Endothelial cell (in vitro differentiated cells): ENCODE results near the gene HYOU1. TPM values are rescaled to one million over a fixed set of nuclear protein-coding genes. Genes with fewer than 3 reads are reported as not detected.

Experiments
- DNase-seq: peaks from one replicate; pipeline ENCODE4 v3.0.0; 2021; ENCODE audit warnings: low spot score
- H3K27ac Mint-ChIP-seq: one replicate; pipeline ENCODE4 v1.8.0; 2021; ENCODE audit warnings: mixed read lengths, inconsistent platforms; ENCODE audit not compliant: unreplicated experiment
- H3K27me3 Mint-ChIP-seq: one replicate; pipeline ENCODE4 v1.8.0; 2021; ENCODE audit warnings: mild to moderate bottlenecking, moderate library complexity, mixed read lengths, inconsistent platforms; ENCODE audit not compliant: unreplicated experiment
- H3K36me3 Mint-ChIP-seq: one replicate; pipeline ENCODE4 v1.8.0; 2021; ENCODE audit warnings: mild to moderate bottlenecking, low read depth, mixed read lengths, inconsistent platforms; ENCODE audit not compliant: unreplicated experiment
- H3K4me1 Mint-ChIP-seq: one replicate; pipeline ENCODE4 v1.8.0; 2021; ENCODE audit warnings: mild to moderate bottlenecking, mixed read lengths, inconsistent platforms; ENCODE audit not compliant: unreplicated experiment
- H3K4me3 Mint-ChIP-seq: one replicate; pipeline ENCODE4 v1.8.0; 2021; ENCODE audit warnings: mild to moderate bottlenecking, mixed read lengths, inconsistent platforms; ENCODE audit not compliant: unreplicated experiment
- H3K9me3 Mint-ChIP-seq: one replicate; pipeline ENCODE4 v1.8.0; 2021; ENCODE audit warnings: mixed read lengths, inconsistent platforms; ENCODE audit not compliant: unreplicated experiment
- total RNA-seq: library from RNA; stranded (reverse); fragmentation: NEBNext Ultra II Directional; extraction: Animal tissue kit (Norgen Biotek cat#: 25700); gene quantifications from one replicate; pipeline ENCODE4 v1.2.1, GENCODE V29; 2021; ENCODE audit not compliant: unreplicated experiment
- TF ChIP-seq, protein P1 (sequence below): fragments of 200-600 bp; sonication (generic); IDR thresholded peaks from one replicate; pipeline ENCODE4 v1.5.0; 2021; ENCODE audit warnings: antibody characterized with exemption; ENCODE audit not compliant: unreplicated experiment

The HYOU1 gene
- total RNA-seq, 1 donor from 2014 or later, result 243 TPM

GRCh38 chr11:119049081-119049480 is 7.9 kb downstream of the HYOU1 start:
- Mint-ChIP-seq H3K4me1 (no peaks in the 10 kb centered on the region), H3K27me3 (peaks cover 8% of the 10 kb centered on the region), H3K27ac (no peak overlapping the region), H3K36me3 (peaks cover 73% of the 10 kb centered on the region), H3K9me3 (no peaks in the 10 kb centered on the region), H3K4me3 (peak overlapping the region; percentile 48)
- no peak for DNase-seq
- TF ChIP-seq, protein P1, sequence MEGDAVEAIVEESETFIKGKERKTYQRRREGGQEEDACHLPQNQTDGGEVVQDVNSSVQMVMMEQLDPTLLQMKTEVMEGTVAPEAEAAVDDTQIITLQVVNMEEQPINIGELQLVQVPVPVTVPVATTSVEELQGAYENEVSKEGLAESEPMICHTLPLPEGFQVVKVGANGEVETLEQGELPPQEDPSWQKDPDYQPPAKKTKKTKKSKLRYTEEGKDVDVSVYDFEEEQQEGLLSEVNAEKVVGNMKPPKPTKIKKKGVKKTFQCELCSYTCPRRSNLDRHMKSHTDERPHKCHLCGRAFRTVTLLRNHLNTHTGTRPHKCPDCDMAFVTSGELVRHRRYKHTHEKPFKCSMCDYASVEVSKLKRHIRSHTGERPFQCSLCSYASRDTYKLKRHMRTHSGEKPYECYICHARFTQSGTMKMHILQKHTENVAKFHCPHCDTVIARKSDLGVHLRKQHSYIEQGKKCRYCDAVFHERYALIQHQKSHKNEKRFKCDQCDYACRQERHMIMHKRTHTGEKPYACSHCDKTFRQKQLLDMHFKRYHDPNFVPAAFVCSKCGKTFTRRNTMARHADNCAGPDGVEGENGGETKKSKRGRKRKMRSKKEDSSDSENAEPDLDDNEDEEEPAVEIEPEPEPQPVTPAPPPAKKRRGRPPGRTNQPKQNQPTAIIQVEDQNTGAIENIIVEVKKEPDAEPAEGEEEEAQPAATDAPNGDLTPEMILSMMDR, result no peak

DNA sequence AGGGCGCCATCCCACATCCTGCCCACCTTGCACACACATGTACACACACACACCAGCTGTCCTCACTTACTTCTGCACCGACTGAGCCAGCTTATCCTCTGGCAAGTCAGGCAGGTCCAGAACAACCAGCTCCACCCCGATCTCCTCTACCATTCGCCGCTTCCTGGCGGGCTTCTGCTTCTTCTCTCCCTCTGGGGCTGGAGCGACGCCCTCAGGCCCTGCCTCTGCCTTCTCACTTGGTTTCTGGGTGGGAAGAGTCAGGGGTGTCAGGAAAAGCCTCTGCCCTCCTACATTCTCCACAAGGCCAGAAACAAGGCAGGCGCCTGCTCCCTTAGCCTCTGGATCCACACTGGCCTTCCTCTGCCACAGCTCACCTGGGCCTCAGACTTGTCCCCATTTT is 8.4 kb downstream of the HYOU1 start:
- Mint-ChIP-seq H3K9me3 (no peaks in the 10 kb centered on the region), H3K27me3 (peaks cover 8% of the 10 kb centered on the region), H3K4me3 (peak overlapping the region; percentile 48), H3K27ac (no peak overlapping the region), H3K4me1 (no peaks in the 10 kb centered on the region), H3K36me3 (peaks cover 71% of the 10 kb centered on the region)
- TF ChIP-seq, protein P1, result no peak
- DNase-seq, result no peak

GRCh38 chr11:119047205-119047604 is 9.8 kb downstream of the HYOU1 start:
- H3K4me1 Mint-ChIP-seq, result no peaks in the 10 kb centered on the region
- no peak for DNase-seq
- TF ChIP-seq, protein P1, result no peak
- H3K36me3 Mint-ChIP-seq, result peaks cover 57% of the 10 kb centered on the region
- no peak overlapping the region for H3K27ac Mint-ChIP-seq
- peaks cover 8% of the 10 kb centered on the region for H3K27me3 Mint-ChIP-seq
- H3K4me3 Mint-ChIP-seq, result peak overlapping the region; percentile 34
- no peaks in the 10 kb centered on the region for H3K9me3 Mint-ChIP-seq

DNA sequence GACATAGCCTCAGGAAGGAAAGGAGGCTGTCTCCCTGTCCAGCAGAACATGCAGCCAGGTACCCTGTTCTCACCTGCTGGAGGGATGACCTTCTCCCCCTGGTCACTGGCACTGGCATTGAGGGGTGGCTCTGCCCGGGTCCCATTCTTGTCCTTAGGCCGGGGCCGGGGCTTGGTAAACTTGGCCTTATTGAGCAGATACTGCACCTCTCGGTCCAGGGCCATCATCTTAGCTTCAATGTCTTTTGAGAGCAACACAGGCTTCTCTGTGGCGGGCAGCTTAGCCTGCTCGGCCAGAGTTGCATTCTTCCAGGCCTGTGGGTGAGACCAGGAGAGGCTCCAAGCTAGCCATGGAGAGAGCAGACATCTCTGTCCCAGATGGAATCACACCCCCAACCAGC is 10.5 kb downstream of the HYOU1 start:
- no peak for DNase-seq
- Mint-ChIP-seq H3K27ac (no peak overlapping the region), H3K27me3 (peaks cover 8% of the 10 kb centered on the region), H3K4me3 (no peak overlapping the region), H3K4me1 (no peaks in the 10 kb centered on the region), H3K9me3 (no peaks in the 10 kb centered on the region), H3K36me3 (peaks cover 51% of the 10 kb centered on the region)
- TF ChIP-seq, protein P1, result no peak

GRCh38 chr11:119044708-119045107 is 12.3 kb downstream of the HYOU1 start:
- Mint-ChIP-seq H3K27ac (no peak overlapping the region), H3K9me3 (no peaks in the 10 kb centered on the region), H3K4me3 (no peak overlapping the region), H3K36me3 (peaks cover 37% of the 10 kb centered on the region), H3K4me1 (no peaks in the 10 kb centered on the region), H3K27me3 (peaks cover 5% of the 10 kb centered on the region)
- TF ChIP-seq, protein P1, result peak; percentile 45
- no peak for DNase-seq
